Karpas-422 (cell line): ENCODE results near the gene DNAJC30. TPM values are rescaled to one million over a fixed set of nuclear protein-coding genes. Genes with fewer than 3 reads are reported as not detected.

Source experiments
- DNase-seq: peaks from one replicate; pipeline ENCODE4 v3.0.0-alpha.2; 2015
- H2AFZ ChIP-seq: fragments of 200-600 bp; sonication (generic); 2 replicates; pipeline ENCODE4 v1.6.1; 2014; ENCODE audit warnings: antibody characterized with exemption, low read length, mixed read lengths
- H3K27ac ChIP-seq: fragments of 200-600 bp; sonication (generic); 2 replicates; pipeline ENCODE4 v1.5.1; 2014; ENCODE audit warnings: mild to moderate bottlenecking, low read length, moderate library complexity
- H3K27me3 ChIP-seq: fragments of 200-600 bp; sonication (generic); 2 replicates; pipeline ENCODE4 v1.6.1; 2014; ENCODE audit warnings: low read length, mixed read lengths
- H3K36me3 ChIP-seq: fragments of 200-600 bp; sonication (generic); 2 replicates; pipeline ENCODE4 v1.6.1; 2014; ENCODE audit warnings: low read length, mixed read lengths; ENCODE audit not compliant: insufficient read depth
- H3K4me1 ChIP-seq: fragments of 200-600 bp; sonication (generic); 2 replicates; pipeline ENCODE4 v1.6.1; 2014; ENCODE audit warnings: mild to moderate bottlenecking, low read length, mixed read lengths
- H3K4me2 ChIP-seq: fragments of 200-600 bp; sonication (generic); 2 replicates; pipeline ENCODE4 v1.6.1; 2014; ENCODE audit warnings: low read length, low read depth, mild to moderate bottlenecking; ENCODE audit not compliant: poor library complexity, severe bottlenecking
- H3K4me3 ChIP-seq: fragments of 200-600 bp; sonication (generic); 2 replicates; pipeline ENCODE4 v1.5.1; 2014; ENCODE audit warnings: mild to moderate bottlenecking, antibody characterized with exemption, low read length, mixed read lengths
- H3K79me2 ChIP-seq: fragments of 200-600 bp; sonication (generic); 2 replicates; pipeline ENCODE4 v1.6.1; 2014; ENCODE audit warnings: mild to moderate bottlenecking, low read length, mixed read lengths
- H3K9ac ChIP-seq: fragments of 200-600 bp; sonication (generic); 2 replicates; pipeline ENCODE4 v1.6.0; 2014; ENCODE audit warnings: low read length
- H3K9me2 ChIP-seq: fragments of 200-600 bp; sonication (generic), shearing (Covaris generic); replicated peaks from 2 replicates; pipeline ENCODE4 v1.6.0; 2014; ENCODE audit warnings: mild to moderate bottlenecking, low read length, moderate library complexity; ENCODE audit not compliant: insufficient read depth
- H3K9me3 ChIP-seq: fragments of 300-700, 200-600 bp; sonication (generic); 2 replicates; pipeline ENCODE4 v1.6.1; 2014; ENCODE audit warnings: low read length, mixed read lengths
- H4K20me1 ChIP-seq: fragments of 200-600 bp; sonication (generic); 2 replicates; pipeline ENCODE4 v1.6.1; 2014; ENCODE audit warnings: mild to moderate bottlenecking, antibody characterized with exemption, low read length, low read depth; ENCODE audit not compliant: insufficient read depth
- total RNA-seq: library from RNA; depleted of rRNA; stranded (reverse); fragments of >200 nt; shearing (Covaris generic); gene quantifications from 2 replicates; pipeline ENCODE4 v1.2.3, GENCODE V29; 2014; ENCODE audit warnings: low replicate concordance

The DNAJC30 gene
- total RNA-seq, 1 experiment from 2014 or later = 1.3 TPM

DNA sequence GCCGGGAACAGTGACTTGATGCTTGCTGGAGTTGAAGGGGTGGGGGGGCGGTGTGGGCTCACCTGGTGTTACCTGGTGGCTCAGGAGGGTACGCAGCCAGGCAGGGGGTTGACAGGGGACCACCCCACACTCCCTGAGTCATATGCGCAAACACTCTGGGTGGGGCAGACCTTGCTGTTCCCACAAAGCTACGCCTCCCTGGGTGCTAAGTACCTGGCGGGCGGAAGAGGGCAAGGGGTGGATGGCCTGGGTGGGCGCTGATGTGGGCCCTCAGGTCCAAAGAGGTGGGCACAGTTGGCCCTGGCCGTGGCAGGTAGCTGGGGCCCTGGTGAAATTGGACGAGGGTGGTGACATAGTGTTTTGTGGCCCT is 22.3 kb upstream of the DNAJC30 start:
- H3K9ac ChIP-seq = no peak overlapping the region

DNA sequence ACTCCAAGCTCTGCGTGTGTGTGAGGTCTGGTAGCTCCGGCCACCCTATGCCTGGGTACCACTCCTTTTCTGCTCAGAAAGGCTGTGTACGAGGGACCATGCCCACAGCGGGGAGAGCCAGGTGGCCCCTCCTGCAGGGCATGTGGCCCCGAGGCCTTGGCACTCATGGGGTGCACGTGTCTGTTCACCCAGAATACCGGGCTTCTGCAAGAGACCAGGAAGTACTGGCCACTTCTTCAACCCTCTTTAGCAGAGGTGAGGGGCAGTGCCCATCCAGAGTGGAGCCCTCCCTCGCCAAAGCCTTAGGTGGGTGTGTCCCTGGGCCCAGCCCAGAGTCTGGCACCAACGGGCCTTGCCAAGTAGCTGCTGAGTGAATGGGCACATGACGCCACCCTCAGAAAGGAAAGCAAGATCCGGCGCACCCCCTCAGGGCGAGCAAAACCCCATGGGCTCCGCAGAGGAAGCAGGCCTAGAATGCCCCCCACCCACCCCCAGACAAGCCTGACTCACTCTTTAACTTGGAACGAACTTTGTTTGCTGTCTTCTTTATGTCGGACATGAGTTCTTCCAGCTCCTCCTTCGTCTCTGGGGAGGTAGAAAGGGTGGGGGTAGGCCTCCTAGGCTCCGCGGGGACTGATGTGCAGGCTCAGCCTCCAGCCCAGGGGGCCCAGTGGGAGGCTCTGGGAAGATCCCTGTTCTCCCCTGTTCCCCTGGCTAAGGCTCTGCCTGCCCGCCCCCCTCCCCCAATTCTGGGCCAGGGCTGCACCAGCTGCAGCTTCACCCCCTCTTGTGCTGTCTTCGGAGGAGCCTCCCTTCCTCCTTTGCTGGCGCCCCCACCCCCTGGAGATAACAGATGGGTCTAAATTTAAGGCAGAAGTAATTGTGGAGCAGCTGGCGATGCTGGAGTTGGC is 21.6 kb upstream of the DNAJC30 start:
- no peak for DNase-seq
- Histone ChIP-seq H3K36me3 (no peaks in the 10 kb centered on the region), H3K9me3 (no peaks in the 10 kb centered on the region), H3K4me2 (no peak overlapping the region), H3K27ac (no peak overlapping the region), H3K9ac (no peak overlapping the region), H3K79me2 (no peaks in the 10 kb centered on the region), H2AFZ (no peak overlapping the region), H3K27me3 (no peaks in the 10 kb centered on the region), H3K9me2 (no peaks in the 10 kb centered on the region), H3K4me3 (no peak overlapping the region), H3K4me1 (no peaks in the 10 kb centered on the region), H4K20me1 (0 out of 2 replicates have a peak, but pooled peaks cover 10% of the 10 kb centered on the region)

More for the DNA sequence above, 22.3 kb upstream of the DNAJC30 start:
- Histone ChIP-seq H3K27ac (no peak overlapping the region), H3K27me3 (no peaks in the 10 kb centered on the region), H3K79me2 (no peaks in the 10 kb centered on the region), H3K36me3 (no peaks in the 10 kb centered on the region), H4K20me1 (0 out of 2 replicates have a peak, but pooled peaks cover 11% of the 10 kb centered on the region), H3K9me3 (no peaks in the 10 kb centered on the region), H2AFZ (no peak overlapping the region), H3K9me2 (no peaks in the 10 kb centered on the region), H3K4me3 (no peak overlapping the region), H3K4me2 (no peak overlapping the region), H3K4me1 (no peaks in the 10 kb centered on the region)
- DNase-seq = no peak

DNA sequence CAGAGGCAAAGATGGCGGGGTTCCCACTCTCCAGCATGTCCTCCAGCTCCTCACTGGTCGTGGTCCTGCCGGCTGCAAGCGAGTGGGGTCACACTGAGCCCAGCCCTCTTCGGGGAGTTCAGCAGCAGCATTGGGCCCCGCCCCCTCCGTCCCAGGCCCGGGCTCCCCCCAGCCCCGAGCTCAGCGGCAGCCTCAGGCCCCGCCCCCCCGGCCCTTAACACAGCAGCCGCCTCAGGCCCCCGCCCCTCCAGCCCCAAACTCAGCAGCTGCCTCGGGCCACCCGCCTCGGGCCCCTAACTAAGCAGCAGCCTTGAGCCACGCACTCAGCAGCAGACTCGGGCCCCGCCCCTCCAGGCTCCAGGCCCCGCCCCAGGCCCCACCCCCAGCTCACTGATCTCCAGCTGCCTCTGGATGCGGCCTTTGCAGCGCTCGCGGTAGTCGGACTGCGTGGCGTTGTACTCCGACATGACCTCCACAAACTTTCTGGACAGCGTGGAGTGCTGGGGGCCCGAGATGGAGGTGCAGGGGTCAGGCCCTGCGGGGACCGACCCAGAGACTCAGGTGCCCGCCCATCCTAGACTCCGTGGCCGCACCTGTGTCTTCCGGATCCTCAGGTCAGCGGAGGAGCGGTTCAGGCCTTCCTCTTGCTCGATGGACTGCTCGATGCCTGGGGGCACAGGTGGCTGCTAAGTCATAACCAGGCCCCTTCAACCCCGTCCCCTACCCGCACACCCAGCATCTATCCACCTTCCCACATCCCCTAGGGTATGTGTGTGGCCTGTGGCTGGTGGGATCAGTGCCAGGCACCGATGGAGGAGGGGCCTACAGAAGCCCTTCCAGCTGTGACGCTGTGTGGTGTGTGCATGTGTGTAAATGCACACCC is 20.7 kb upstream of the DNAJC30 start:
- Histone ChIP-seq H3K36me3 (0 out of 2 replicates have a peak, but pooled peaks cover 3% of the 10 kb centered on the region), H3K9me2 (no peaks in the 10 kb centered on the region), H3K9ac (no peak overlapping the region), H3K9me3 (no peaks in the 10 kb centered on the region), H3K79me2 (no peaks in the 10 kb centered on the region), H3K4me1 (no peaks in the 10 kb centered on the region), H3K27me3 (no peaks in the 10 kb centered on the region), H2AFZ (no peak overlapping the region), H4K20me1 (0 out of 2 replicates have a peak, but pooled peaks cover 7% of the 10 kb centered on the region), H3K4me2 (no peak overlapping the region), H3K4me3 (no peak overlapping the region), H3K27ac (no peak overlapping the region)
- peak; percentile 71 for DNase-seq

DNA sequence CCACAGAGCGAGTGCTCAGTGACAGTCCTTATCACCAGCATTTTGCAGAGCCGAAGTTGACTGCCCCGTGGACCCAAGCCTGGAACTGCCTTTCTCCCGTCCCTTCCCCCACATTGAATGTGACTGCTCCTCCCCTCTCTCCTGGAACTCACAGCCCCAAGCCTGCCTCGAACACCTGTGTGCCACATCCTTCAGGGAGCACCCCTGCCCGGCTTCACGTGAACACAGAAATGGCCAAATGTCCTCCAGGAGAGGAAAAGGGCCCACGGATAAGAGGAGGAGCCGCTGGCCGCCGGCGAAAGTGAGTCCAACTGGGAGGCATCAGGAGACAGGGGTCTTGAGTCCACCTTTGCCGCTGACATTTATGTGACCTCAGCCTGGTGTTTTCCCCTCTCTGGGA is 20.0 kb upstream of the DNAJC30 start:
- Histone ChIP-seq H3K9ac (no peak overlapping the region), H4K20me1 (0 out of 2 replicates have a peak, but pooled peaks cover 5% of the 10 kb centered on the region), H3K27ac (no peak overlapping the region), H3K79me2 (no peaks in the 10 kb centered on the region), H3K9me3 (no peaks in the 10 kb centered on the region), H3K36me3 (peaks cover 6% of the 10 kb centered on the region; the same call in 1 of the 2 replicates), H2AFZ (no peak overlapping the region), H3K9me2 (no peaks in the 10 kb centered on the region), H3K4me3 (no peak overlapping the region), H3K4me1 (no peaks in the 10 kb centered on the region), H3K27me3 (no peaks in the 10 kb centered on the region), H3K4me2 (no peak overlapping the region)
- DNase-seq = no peak

DNA sequence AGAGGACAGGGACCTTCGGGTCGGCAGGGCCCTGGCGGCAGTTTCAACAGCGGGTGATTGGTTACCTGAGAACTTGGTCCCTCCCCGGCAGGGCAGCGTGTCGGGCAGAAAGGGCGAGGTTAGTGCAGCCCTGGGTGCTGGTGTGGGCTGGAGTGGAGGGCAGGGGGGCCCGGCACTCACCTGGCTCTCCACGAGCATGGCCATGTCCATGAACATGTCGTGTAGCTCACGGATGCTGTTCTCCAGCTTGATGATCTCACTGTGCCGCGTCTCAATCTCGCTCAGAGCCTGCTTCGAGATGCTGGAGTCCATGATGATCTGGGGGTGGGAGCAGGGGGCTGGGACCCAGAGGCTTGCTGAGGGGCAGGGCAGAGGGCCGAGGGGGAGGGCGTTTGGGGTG is 19.4 kb upstream of the DNAJC30 start:
- Histone ChIP-seq H3K4me1 (no peaks in the 10 kb centered on the region), H3K4me3 (no peak overlapping the region), H3K36me3 (peaks cover 9% of the 10 kb centered on the region; the same call in 1 of the 2 replicates), H3K27me3 (no peaks in the 10 kb centered on the region), H3K9ac (no peak overlapping the region), H3K9me3 (no peaks in the 10 kb centered on the region), H3K79me2 (no peaks in the 10 kb centered on the region), H3K4me2 (no peak overlapping the region), H3K9me2 (no peaks in the 10 kb centered on the region), H4K20me1 (0 out of 2 replicates have a peak, but pooled peaks cover 5% of the 10 kb centered on the region), H3K27ac (no peak overlapping the region), H2AFZ (no peak overlapping the region)
- no peak for DNase-seq

DNA sequence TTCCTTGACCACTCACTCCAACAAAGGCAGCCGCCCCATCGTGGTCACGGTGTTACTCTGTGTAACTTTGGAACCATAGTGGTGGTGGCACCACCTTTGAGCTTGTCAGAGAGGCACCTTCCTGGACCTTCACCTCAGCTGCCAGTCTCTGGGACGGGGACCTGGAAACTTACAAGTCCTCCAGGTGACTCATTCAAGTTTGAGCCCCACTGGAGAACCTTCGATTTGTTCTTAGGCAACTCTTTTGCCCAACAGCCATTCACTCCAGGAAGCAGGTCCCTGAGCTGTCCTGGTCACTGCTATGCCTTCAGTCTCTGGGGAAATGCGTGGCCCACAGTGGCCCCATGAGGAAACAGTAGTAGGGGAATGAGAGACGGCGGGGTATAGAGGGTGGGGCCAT is 19.0 kb upstream of the DNAJC30 start:
- no peaks in the 10 kb centered on the region for H3K27me3 ChIP-seq
- DNase-seq = no peak
- H3K79me2 ChIP-seq = no peaks in the 10 kb centered on the region
- H3K27ac ChIP-seq = no peak overlapping the region
- H3K4me3 ChIP-seq = no peak overlapping the region
- H3K9me3 ChIP-seq = no peaks in the 10 kb centered on the region
- no peak overlapping the region for H3K4me2 ChIP-seq
- H2AFZ ChIP-seq = no peak overlapping the region
- H3K9me2 ChIP-seq = no peaks in the 10 kb centered on the region
- 0 out of 2 replicates have a peak, but pooled peaks cover 5% of the 10 kb centered on the region for H4K20me1 ChIP-seq
- no peak overlapping the region for H3K9ac ChIP-seq
- no peaks in the 10 kb centered on the region for H3K4me1 ChIP-seq
- peaks cover 9% of the 10 kb centered on the region; the same call in 1 of the 2 replicates for H3K36me3 ChIP-seq

DNA sequence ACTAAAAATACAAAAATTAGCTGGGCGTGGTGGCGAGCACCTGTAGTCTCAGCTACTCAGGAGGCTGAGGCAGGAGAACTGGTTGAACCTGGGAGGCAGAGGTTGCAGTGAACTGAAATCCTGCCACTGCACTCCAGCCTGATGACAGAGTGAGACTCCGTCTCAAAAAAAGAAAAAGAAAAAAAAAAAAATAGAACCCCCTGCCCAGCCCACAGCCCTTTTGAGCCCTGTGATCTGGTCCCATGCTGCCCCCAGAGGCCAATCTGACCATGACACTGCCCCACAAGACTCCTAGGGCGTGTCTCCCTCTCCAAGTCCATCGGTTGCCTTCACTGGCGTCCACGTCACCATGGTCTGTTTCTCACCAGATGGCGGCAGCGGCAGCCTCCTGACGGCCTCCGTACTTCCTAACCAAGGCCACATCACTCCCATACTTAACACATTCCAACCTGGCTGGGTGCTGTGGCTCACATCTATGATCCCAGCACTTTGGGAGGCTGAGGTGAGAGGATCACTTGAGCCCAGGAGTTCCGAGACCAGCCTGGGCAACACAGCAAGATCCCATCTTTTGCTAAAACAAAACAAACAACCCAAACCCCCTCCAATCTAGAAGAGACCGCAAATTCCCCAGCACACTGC is 18.2 kb upstream of the DNAJC30 start:
- H3K27me3 ChIP-seq = no peaks in the 10 kb centered on the region
- 0 out of 2 replicates have a peak, but pooled peaks cover 5% of the 10 kb centered on the region for H4K20me1 ChIP-seq
- H3K4me2 ChIP-seq = no peak overlapping the region
- H3K79me2 ChIP-seq = no peaks in the 10 kb centered on the region
- no peak overlapping the region for H3K4me3 ChIP-seq
- H3K9me3 ChIP-seq = no peaks in the 10 kb centered on the region
- no peak overlapping the region for H3K9ac ChIP-seq
- H3K27ac ChIP-seq = no peak overlapping the region
- H3K36me3 ChIP-seq = peaks cover 9% of the 10 kb centered on the region; the same call in 1 of the 2 replicates
- H3K9me2 ChIP-seq = no peaks in the 10 kb centered on the region
- no peak overlapping the region for H2AFZ ChIP-seq
- peak; percentile 68 for DNase-seq
- H3K4me1 ChIP-seq = no peaks in the 10 kb centered on the region
